Measurements from ENCODE around the gene UPP2.

UPP2 gene

GRCh38 chr2:158101384-158101926 lies at the start of gene UPP2:
TSS of gene UPP2 (plus strand) at chr2:158101876. CDS start at chr2:158102064, 188 bp downstream.
- TF ChIP-seq EZH2phosphoT487 (conservative IDR thresholded peaks at IDR 0.05; ENCODE audit: low read length), result no peak
- TF ChIP-seq CTCF (IDR thresholded peaks at IDR 0.05; ENCODE audit: insufficient read depth, low read length, poor library complexity, severe bottlenecking), result no peak
- no peaks in the 10 kb centered on the region for H3K79me2 ChIP-seq (ENCODE audit: insufficient read depth, low read length)
- H2AFZ ChIP-seq (ENCODE audit: low read depth, low read length, severe bottlenecking), result no peak within 1 kb of the TSS
- H3K9me2 ChIP-seq (replicated peaks; ENCODE audit: insufficient read depth, low read length), result no peaks in the 10 kb centered on the region
- no peaks in the 10 kb centered on the region for H3K9me3 ChIP-seq (ENCODE audit: insufficient read depth, low read length)
- H3F3A ChIP-seq (ENCODE audit: insufficient read depth), result no peaks in the 10 kb centered on the region
- H3K4me2 ChIP-seq (ENCODE audit: low read depth, low read length, poor library complexity, severe bottlenecking), result no peak within 1 kb of the TSS
- H3K27me3 ChIP-seq (ENCODE audit: low read length), result no peaks in the 10 kb centered on the region
- no peak within 1 kb of the TSS for H3K9ac ChIP-seq (ENCODE audit: low read length)
- no peaks in the 10 kb centered on the region for H4K20me1 ChIP-seq (ENCODE audit: low read depth, low read length)
- no peak within 1 kb of the TSS for H3K4me3 ChIP-seq (ENCODE audit: insufficient read depth, low read length, poor library complexity, severe bottlenecking)
- H3K27ac ChIP-seq (ENCODE audit: low read depth, low read length), result no peak within 1 kb of the TSS
- no peaks in the 10 kb centered on the region for H3K36me3 ChIP-seq (ENCODE audit: low read length)

GRCh38 chr2:158052761-158053160 lies 48.9 kb upstream of the UPP2 start:
- no peaks in the 10 kb centered on the region for H4K20me1 ChIP-seq (ENCODE audit: low read depth, low read length)
- no peak overlapping the region for H3K4me2 ChIP-seq (ENCODE audit: low read depth, low read length, poor library complexity, severe bottlenecking)
- no peaks in the 10 kb centered on the region for H3K36me3 ChIP-seq (ENCODE audit: low read length)
- H3K27me3 ChIP-seq (ENCODE audit: low read length), result no peaks in the 10 kb centered on the region
- H3K9me3 ChIP-seq (ENCODE audit: insufficient read depth, low read length), result no peaks in the 10 kb centered on the region
- no peak overlapping the region for H3K4me3 ChIP-seq (ENCODE audit: insufficient read depth, low read length, poor library complexity, severe bottlenecking)
- no peaks in the 10 kb centered on the region for H3K9me2 ChIP-seq (replicated peaks; ENCODE audit: insufficient read depth, low read length)
- H3F3A ChIP-seq (ENCODE audit: insufficient read depth), result no peaks in the 10 kb centered on the region
- H3K79me2 ChIP-seq (ENCODE audit: insufficient read depth, low read length), result no peaks in the 10 kb centered on the region
- no peak for TF ChIP-seq CTCF (IDR thresholded peaks at IDR 0.05; ENCODE audit: insufficient read depth, low read length, poor library complexity, severe bottlenecking)
- TF ChIP-seq EZH2phosphoT487 (conservative IDR thresholded peaks at IDR 0.05; ENCODE audit: low read length), result no peak
- H2AFZ ChIP-seq (ENCODE audit: low read depth, low read length, severe bottlenecking), result no peak overlapping the region
- H3K9ac ChIP-seq (ENCODE audit: low read length), result no peak overlapping the region
- no peak overlapping the region for H3K27ac ChIP-seq (ENCODE audit: low read depth, low read length)

- Histone ChIP-seq H3K9me3 (ENCODE audit: insufficient read depth, low read length) (no peaks in the 10 kb centered on the region), H3K4me3 (ENCODE audit: insufficient read depth, low read length, poor library complexity, severe bottlenecking) (no peak overlapping the region), H3K27me3 (ENCODE audit: low read length) (no peaks in the 10 kb centered on the region), H3K79me2 (ENCODE audit: insufficient read depth, low read length) (no peaks in the 10 kb centered on the region), H4K20me1 (ENCODE audit: low read depth, low read length) (no peaks in the 10 kb centered on the region), H3K4me2 (ENCODE audit: low read depth, low read length, poor library complexity, severe bottlenecking) (no peak overlapping the region), H3K36me3 (ENCODE audit: low read length) (no peaks in the 10 kb centered on the region), H2AFZ (ENCODE audit: low read depth, low read length, severe bottlenecking) (no peak overlapping the region), H3K27ac (ENCODE audit: low read depth, low read length) (no peak overlapping the region), H3K9ac (ENCODE audit: low read length) (no peak overlapping the region), H3K9me2 (replicated peaks; ENCODE audit: insufficient read depth, low read length) (no peaks in the 10 kb centered on the region), H3F3A (ENCODE audit: insufficient read depth) (no peaks in the 10 kb centered on the region)
- TF ChIP-seq CTCF (IDR thresholded peaks at IDR 0.05; ENCODE audit: insufficient read depth, low read length, poor library complexity, severe bottlenecking) (no peak), EZH2phosphoT487 (conservative IDR thresholded peaks at IDR 0.05; ENCODE audit: low read length) (no peak)
Observed at GRCh38 chr2:158056875-158057274, 44.8 kb upstream of the UPP2 start.
